HCT116 (cell line): ENCODE measurements around the gene EIF2B4. TPM values are rescaled to one million over a fixed set of nuclear protein-coding genes. Genes with fewer than 3 reads are reported as not detected.

Experiments
- ATAC-seq: fragments of 200-7000 bp; cut with Tn5 transposase; 2 replicates; pipeline ENCODE4 v1.9.1; 2020; ENCODE audit warnings: mild to moderate bottlenecking, moderate library complexity
- BruUV-seq: library from RNA; stranded (reverse); fragments of 400-500 nt; replicated peaks from 2 replicates; lab custom pipeline; 2021; lab: Mats Ljungman, UMichigan
- CTCF ChIA-PET: fragments of 300-600 bp; sonication (Branson Sonifier 250); formaldehyde crosslinking; loops from one replicate; lab custom pipeline; 2021; ENCODE audit warnings: antibody characterized with exemption; lab: Charles Lee
- POLR2A ChIA-PET: fragments of 300-600, 350-600 bp; sonication (Branson Sonifier 250); formaldehyde crosslinking; loops from one replicate; lab custom pipeline; 2021; ENCODE audit warnings: antibody characterized with exemption; lab: Charles Lee
- RAD21 ChIA-PET, 2 experiments: fragments of 300-600 bp; sonication (Branson Sonifier 250); formaldehyde crosslinking; loops; one replicate each; lab custom pipeline; 2023; ENCODE audit warnings: low total read pairs in 2 of 2; ENCODE audit not compliant: uncharacterized antibody in 2 of 2, unreplicated experiment in 2 of 2, low non-redundant PET in 1 of 2; lab: Charles Lee
- DNase-seq: peaks from one replicate; pipeline ENCODE4 v3.0.0-alpha.2; 2010; ENCODE audit warnings: low read depth, low spot score
- H2AFZ ChIP-seq: fragments of 200-600 bp; shearing (Covaris generic), sonication (generic); 2 replicates; pipeline ENCODE4 v1.6.1; 2017; ENCODE audit warnings: low read depth, mixed run types, mixed read lengths, antibody characterized with exemption, low read length; ENCODE audit not compliant: poor library complexity, severe bottlenecking
- H3K27ac ChIP-seq: 2 replicates; pipeline ENCODE4 v1.5.1; 2012; ENCODE audit warnings: low read depth, low read length
- H3K27me3 ChIP-seq: fragments of 200-600 bp; sonication (generic); 2 replicates; pipeline ENCODE4 v1.6.1; 2016; ENCODE audit warnings: mixed run types, low read length, mixed read lengths; ENCODE audit not compliant: insufficient read depth
- H3K36me3 ChIP-seq, 2 experiments: fragments of 200-500 bp in 1 of 2; fragments of 200-600 bp in 1 of 2; sonication (Bioruptor generic) in 1 of 2; sonication (generic) in 1 of 2; 2 replicates each; pipeline versions ENCODE4 v1.5.1 to v1.6.1; 2014 to 2016; ENCODE audit warnings: low read length in 2 of 2, inconsistent platforms in 1 of 2, mixed read lengths in 1 of 2, mixed run types in 1 of 2; ENCODE audit not compliant: insufficient read depth in 2 of 2, control insufficient read depth in 1 of 2
- H3K4me1 ChIP-seq, 2 experiments: fragments of 200-600 bp in 1 of 2; sonication (generic) in 1 of 2; 2 replicates each; pipeline versions ENCODE4 v1.5.1 to v1.6.1; 2012 to 2017; ENCODE audit warnings: low read length in 2 of 2, inconsistent platforms in 1 of 2, mild to moderate bottlenecking in 1 of 2, mixed read lengths in 1 of 2, mixed run types in 1 of 2, moderate library complexity in 1 of 2; ENCODE audit not compliant: insufficient read depth in 2 of 2, control insufficient read depth in 1 of 2
- H3K4me2 ChIP-seq: fragments of 200-600 bp; sonication (generic); 2 replicates; pipeline ENCODE4 v1.6.1; 2017; ENCODE audit warnings: mixed run types, low read length, mixed read lengths
- H3K4me3 ChIP-seq, 2 experiments: fragments of 200-600 bp in 1 of 2; sonication (generic) in 1 of 2; replicated peaks in 1 of 2; 2 replicates each; pipeline ENCODE4 v1.5.1; 2011 to 2016; ENCODE audit warnings: low read length in 2 of 2, control low read depth in 1 of 2, low read depth in 1 of 2, mild to moderate bottlenecking in 1 of 2, mixed read lengths in 1 of 2, mixed run types in 1 of 2
- H3K79me2 ChIP-seq: fragments of 200-600 bp; sonication (generic); 2 replicates; pipeline ENCODE4 v1.6.1; 2017; ENCODE audit warnings: mild to moderate bottlenecking, mixed run types, low read length, moderate library complexity, mixed read lengths; ENCODE audit not compliant: insufficient read depth
- H3K9ac ChIP-seq: fragments of 200-600 bp; sonication (generic); 2 replicates; pipeline ENCODE4 v1.6.1; 2016; ENCODE audit warnings: low read length, mixed read lengths
- H3K9me2 ChIP-seq: fragments of 200-600 bp; sonication (generic), shearing (Covaris generic); 2 replicates; pipeline ENCODE4 v1.6.1; 2017; ENCODE audit warnings: mixed run types, mild to moderate bottlenecking, moderate library complexity; ENCODE audit not compliant: insufficient read depth
- H3K9me3 ChIP-seq, 2 experiments: fragments of 200-500 bp in 1 of 2; fragments of 200-600 bp in 1 of 2; sonication (Bioruptor generic) in 1 of 2; sonication (generic) in 1 of 2; 2 replicates each; pipeline ENCODE4 v1.6.1; 2014 to 2017; ENCODE audit warnings: low read length in 2 of 2, mixed read lengths in 2 of 2, inconsistent platforms in 1 of 2, low read depth in 1 of 2, mild to moderate bottlenecking in 1 of 2, mixed run types in 1 of 2, moderate library complexity in 1 of 2; ENCODE audit not compliant: control insufficient read depth in 1 of 2, insufficient read depth in 1 of 2
- H4K20me1 ChIP-seq: fragments of 200-600 bp; sonication (generic), shearing (Covaris generic); 2 replicates; pipeline ENCODE4 v1.6.1; 2017; ENCODE audit warnings: mixed run types, mild to moderate bottlenecking, moderate library complexity; ENCODE audit not compliant: insufficient read depth
- ATF3 ChIP-seq: IDR thresholded peaks from 2 replicates; pipeline ENCODE4 v1.6.1; 2012
- CBX3 ChIP-seq: IDR thresholded peaks from 2 replicates; pipeline ENCODE4 v1.6.1; 2012; ENCODE audit warnings: low read depth
- ELF1 ChIP-seq: IDR thresholded peaks from 2 replicates; pipeline ENCODE4 v1.6.1; 2012; ENCODE audit warnings: low read depth, borderline replicate concordance
- FOSL1 ChIP-seq: IDR thresholded peaks from 2 replicates; pipeline ENCODE4 v1.6.1; 2012; ENCODE audit warnings: low read depth
- JUND ChIP-seq: IDR thresholded peaks from 2 replicates; pipeline ENCODE4 v1.6.1; 2012
- MAX ChIP-seq: IDR thresholded peaks from 2 replicates; pipeline ENCODE4 v1.6.1; 2012
- POLR2A ChIP-seq: IDR thresholded peaks from 2 replicates; pipeline ENCODE4 v1.7.0; 2011; ENCODE audit warnings: borderline replicate concordance; ENCODE audit not compliant: insufficient read depth, insufficient read length; ENCODE audit errors: extremely low read depth
- POLR2AphosphoS5 ChIP-seq: IDR thresholded peaks from 2 replicates; pipeline ENCODE4 v1.6.1; 2011; ENCODE audit warnings: mild to moderate bottlenecking, low read depth, low read length, moderate library complexity
- SP1 ChIP-seq: IDR thresholded peaks from 2 replicates; pipeline ENCODE4 v1.6.1; 2012; ENCODE audit warnings: low read depth
- TCF7L2 ChIP-seq: IDR thresholded peaks from 2 replicates; pipeline ENCODE4 v1.7.0; 2011; ENCODE audit warnings: borderline replicate concordance, inconsistent platforms; ENCODE audit not compliant: insufficient read depth, insufficient read length; ENCODE audit errors: extremely low read depth
- YY1 ChIP-seq: IDR thresholded peaks from 2 replicates; pipeline ENCODE4 v1.6.1; 2011; ENCODE audit warnings: low read length, low read depth, moderate library complexity, mild to moderate bottlenecking; ENCODE audit not compliant: insufficient replicate concordance; ENCODE audit errors: extremely low read depth
- ZNF274 ChIP-seq: fragments of 200-500 bp; sonication (Bioruptor generic); IDR thresholded peaks from 2 replicates; pipeline ENCODE4 v1.6.1; 2014; ENCODE audit warnings: mild to moderate bottlenecking, low read depth, low read length, inconsistent platforms
- intact Hi-C: fragments of 100-400 bp; cut with micrococcal nuclease; formaldehyde crosslinking; loops from 2 replicates; pipeline ENCODE4 v1.10.0; 2022
- total RNA-seq: library from RNA; stranded (reverse); gene quantifications from one replicate; pipeline ENCODE4 v1.2.1, GENCODE V29; 2021; ENCODE audit not compliant: unreplicated experiment

EIF2B4 gene
- total RNA-seq, 1 experiment from 2014 or later = 43.8 TPM

- TF ChIP-seq FOSL1 = no peak
- no peak for TF ChIP-seq JUND
- TF ChIP-seq ZNF274 = no peak
- no peak for TF ChIP-seq TCF7L2
- no peak for TF ChIP-seq ATF3
- no peak for TF ChIP-seq POLR2AphosphoS5
- no peak for TF ChIP-seq ELF1
- no peak for TF ChIP-seq SP1
- no peak for TF ChIP-seq MAX
Observed at GRCh38 chr2:27390822-27391679, 20.9 kb upstream of the EIF2B4 start (continued).

GRCh38 chr2:27381577-27382181 is 11.5 kb upstream of the EIF2B4 start:
- DNase-seq = no peak
- peak overlapping the region; percentile 80 for H3K9ac ChIP-seq

More at GRCh38 chr2:27381577-27382181, 11.5 kb upstream of the EIF2B4 start:
- Histone ChIP-seq H2AFZ (no peak overlapping the region), H3K36me3 (peaks cover 34 to 59% of the 10 kb centered on the region in 2 experiments; a peak in 3 of 4 replicates), H3K4me1 (peaks cover 3 to 27% of the 10 kb centered on the region in 2 experiments; a peak in 3 of 4 replicates), H3K9me2 (no peaks in the 10 kb centered on the region), H3K79me2 (peaks cover 36% of the 10 kb centered on the region), H3K27me3 (no peaks in the 10 kb centered on the region), H3K27ac (peak overlapping the region; percentile 67), H3K4me2 (peak overlapping the region; percentile 99; the same call in 1 of the 2 replicates), H4K20me1 (no peaks in the 10 kb centered on the region), H3K9me3 (no peaks in the 10 kb centered on the region), H3K4me3 (no peak overlapping the region)
- TF ChIP-seq MAX = no peak
- TF ChIP-seq CBX3 = no peak
- TF ChIP-seq YY1 = no peak
- TF ChIP-seq POLR2A = no peak
- ATAC-seq = no peak
- TSS peak; percentile 65 for BruUV-seq
- CTCF ChIA-PET = interaction anchor here (2.2 kb wide), 1 partner anchor 302 kb away, joined by 7 read pairs; no protein-coding TSS in a partner anchor
- RAD21 ChIA-PET = no interaction called here
- POLR2A ChIA-PET = no interaction called here
- intact Hi-C loops = no loop called here
